C4-2B (cell line): ENCODE data around the gene SUCO.

Source experiments
- CTCF ChIP-seq: fragments of 450-650 bp; conservative IDR thresholded peaks from 2 replicates; pipeline ENCODE4 v1.5.1; 2017; ENCODE audit warnings: mild to moderate bottlenecking
- ZFX ChIP-seq: fragments of 450-650 bp; IDR thresholded peaks from 2 replicates; pipeline ENCODE4 v1.6.1; 2017

- TF ChIP-seq CTCF (no peak), ZFX (no peak)
Measured at GRCh38 chr1:172483448-172483847, 49.5 kb upstream of the SUCO start.
